Panc1 (cell line): Measurements from ENCODE around the gene NYAP1.

ENCODE experiments used
- SIN3A ChIP-seq: IDR thresholded peaks from 2 replicates; pipeline ENCODE4 v1.6.1; 2012; ENCODE audit warnings: low read depth, mild to moderate bottlenecking, low read length, moderate library complexity, borderline replicate concordance; ENCODE audit not compliant: insufficient read depth
- TF ChIP-seq, protein P1 (sequence below), 2 experiments: IDR thresholded peaks; 2 replicates each; pipeline ENCODE4 v1.6.1; 2011 to 2012; ENCODE audit warnings: low read depth in 2 of 2, control low read depth in 1 of 2, low read length in 1 of 2, mild to moderate bottlenecking in 1 of 2, moderate library complexity in 1 of 2; ENCODE audit not compliant: insufficient read depth in 1 of 2

DNA sequence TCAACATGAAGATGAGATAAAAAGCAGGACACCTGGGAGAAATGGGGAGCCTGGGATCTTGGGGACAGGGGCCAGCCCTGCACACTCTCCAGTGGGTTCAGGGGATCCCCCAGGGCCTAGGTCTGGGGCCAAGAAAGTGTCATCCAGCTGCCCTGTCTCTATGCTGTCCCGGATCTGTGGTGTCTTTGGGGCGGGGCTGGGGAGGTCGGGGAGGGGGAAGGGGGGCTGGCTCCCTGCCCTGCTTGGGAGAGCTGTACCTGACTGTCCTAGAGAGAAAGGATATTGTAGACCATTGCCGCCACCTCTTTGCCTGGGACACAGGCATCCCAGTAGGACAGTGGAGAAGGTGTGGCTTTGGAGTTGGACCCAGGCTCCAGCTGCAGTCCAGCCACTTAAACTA is 12.7 kb upstream of the NYAP1 start:
- TF ChIP-seq SIN3A: no peak
- TF ChIP-seq, protein P1, sequence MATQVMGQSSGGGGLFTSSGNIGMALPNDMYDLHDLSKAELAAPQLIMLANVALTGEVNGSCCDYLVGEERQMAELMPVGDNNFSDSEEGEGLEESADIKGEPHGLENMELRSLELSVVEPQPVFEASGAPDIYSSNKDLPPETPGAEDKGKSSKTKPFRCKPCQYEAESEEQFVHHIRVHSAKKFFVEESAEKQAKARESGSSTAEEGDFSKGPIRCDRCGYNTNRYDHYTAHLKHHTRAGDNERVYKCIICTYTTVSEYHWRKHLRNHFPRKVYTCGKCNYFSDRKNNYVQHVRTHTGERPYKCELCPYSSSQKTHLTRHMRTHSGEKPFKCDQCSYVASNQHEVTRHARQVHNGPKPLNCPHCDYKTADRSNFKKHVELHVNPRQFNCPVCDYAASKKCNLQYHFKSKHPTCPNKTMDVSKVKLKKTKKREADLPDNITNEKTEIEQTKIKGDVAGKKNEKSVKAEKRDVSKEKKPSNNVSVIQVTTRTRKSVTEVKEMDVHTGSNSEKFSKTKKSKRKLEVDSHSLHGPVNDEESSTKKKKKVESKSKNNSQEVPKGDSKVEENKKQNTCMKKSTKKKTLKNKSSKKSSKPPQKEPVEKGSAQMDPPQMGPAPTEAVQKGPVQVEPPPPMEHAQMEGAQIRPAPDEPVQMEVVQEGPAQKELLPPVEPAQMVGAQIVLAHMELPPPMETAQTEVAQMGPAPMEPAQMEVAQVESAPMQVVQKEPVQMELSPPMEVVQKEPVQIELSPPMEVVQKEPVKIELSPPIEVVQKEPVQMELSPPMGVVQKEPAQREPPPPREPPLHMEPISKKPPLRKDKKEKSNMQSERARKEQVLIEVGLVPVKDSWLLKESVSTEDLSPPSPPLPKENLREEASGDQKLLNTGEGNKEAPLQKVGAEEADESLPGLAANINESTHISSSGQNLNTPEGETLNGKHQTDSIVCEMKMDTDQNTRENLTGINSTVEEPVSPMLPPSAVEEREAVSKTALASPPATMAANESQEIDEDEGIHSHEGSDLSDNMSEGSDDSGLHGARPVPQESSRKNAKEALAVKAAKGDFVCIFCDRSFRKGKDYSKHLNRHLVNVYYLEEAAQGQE (IDR thresholded peaks at IDR 0.05; ENCODE audit: insufficient read depth in 1 of 2, low read depth in 2 of 2, low read length in 1 of 2): no peak
